CD8-positive, alpha-beta memory T cell (primary cell): Measurements from ENCODE around the gene LMNB1. TPM values are rescaled to one million over a fixed set of nuclear protein-coding genes. Genes with fewer than 3 reads are reported as not detected.
"Not testable (repeated sequence)": the region's sequence is repeated elsewhere in the genome, so short reads cannot be mapped to it uniquely, and the experiment has no call there.

Source experiments
- CTCF ChIA-PET: fragments of 350-600 bp; sonication (Branson Sonifier 250); formaldehyde crosslinking; loops from one replicate; lab custom pipeline; 2021; ENCODE audit warnings: antibody characterized with exemption; lab: Charles Lee
- POLR2A ChIA-PET: fragments of 350-600 bp; sonication (Branson Sonifier 250); formaldehyde crosslinking; loops from one replicate; lab custom pipeline; 2021; ENCODE audit warnings: antibody characterized with exemption; lab: Charles Lee
- DNase-seq, 5 donors: peaks; one replicate each; pipeline versions ENCODE4 v3.0.0 to v3.0.0-alpha.2; 2020 to 2022; ENCODE audit warnings: mixed read lengths in 1 of 5
- H3K27ac ChIP-seq: one replicate; pipeline ENCODE4 v1.7.0; 2013; ENCODE audit warnings: low read depth, mild to moderate bottlenecking, low read length, moderate library complexity
- H3K27me3 ChIP-seq: 2 replicates; pipeline ENCODE4 v1.7.0; 2013; ENCODE audit warnings: low read length, mild to moderate bottlenecking; ENCODE audit not compliant: insufficient read depth, poor library complexity, severe bottlenecking
- H3K36me3 ChIP-seq: 2 replicates; pipeline ENCODE4 v1.7.0; 2013; ENCODE audit warnings: mild to moderate bottlenecking, low read length, moderate library complexity; ENCODE audit not compliant: insufficient read depth
- H3K4me1 ChIP-seq: 2 replicates; pipeline ENCODE4 v1.7.0; 2013; ENCODE audit warnings: mild to moderate bottlenecking, low read length, moderate library complexity; ENCODE audit not compliant: insufficient read depth
- H3K4me3 ChIP-seq: 2 replicates; pipeline ENCODE4 v1.7.0; 2013; ENCODE audit warnings: mild to moderate bottlenecking, low read length
- H3K9me3 ChIP-seq: 2 replicates; pipeline ENCODE4 v1.7.0; 2013; ENCODE audit warnings: mild to moderate bottlenecking, low read length
- H3K27ac Mint-ChIP-seq, 8 donors: one replicate each; pipeline ENCODE4 v1.8.0; 2020 to 2021; ENCODE audit warnings: mixed read lengths in 8 of 8, mild to moderate bottlenecking in 6 of 8, inconsistent platforms in 3 of 8, moderate library complexity in 3 of 8
- H3K27me3 Mint-ChIP-seq, 2 donors: one replicate each; pipeline ENCODE4 v1.8.0; 2020 to 2021; ENCODE audit warnings: mixed read lengths in 2 of 2, mild to moderate bottlenecking in 1 of 2, moderate library complexity in 1 of 2
- H3K36me3 Mint-ChIP-seq, 3 donors: one replicate each; pipeline ENCODE4 v1.8.0; 2020 to 2021; ENCODE audit warnings: mixed read lengths in 3 of 3, inconsistent platforms in 1 of 3, mild to moderate bottlenecking in 1 of 3
- H3K4me1 Mint-ChIP-seq, 3 donors: one replicate each; pipeline ENCODE4 v1.8.0; 2020 to 2021; ENCODE audit warnings: mixed read lengths in 3 of 3, inconsistent platforms in 1 of 3, mild to moderate bottlenecking in 1 of 3
- H3K4me3 Mint-ChIP-seq, 7 donors: one replicate each; pipeline ENCODE4 v1.8.0; 2020 to 2021; ENCODE audit warnings: mixed read lengths in 7 of 7, mild to moderate bottlenecking in 6 of 7, moderate library complexity in 4 of 7, inconsistent platforms in 2 of 7
- H3K9me3 Mint-ChIP-seq, 5 donors: one replicate each; pipeline ENCODE4 v1.8.0; 2020 to 2022; ENCODE audit warnings: mixed read lengths in 5 of 5, mild to moderate bottlenecking in 3 of 5, moderate library complexity in 2 of 5, inconsistent platforms in 1 of 5
- polyA plus RNA-seq: library from polyadenylated mRNA; unstranded; fragments of 300-500 nt; fragmentation: Illumina TruSeq; gene quantifications from one replicate; pipeline ENCODE4 v1.2.3, GENCODE V29; 2021
- total RNA-seq, 2 experiments: library from RNA; stranded (reverse); gene quantifications; one replicate each; pipeline ENCODE4 v1.2.3, GENCODE V29; 2021

The LMNB1 gene
- total and polyA plus RNA-seq, 3 experiments from 2014 or later, result 7.5 to 178 (median 172) TPM

DNA sequence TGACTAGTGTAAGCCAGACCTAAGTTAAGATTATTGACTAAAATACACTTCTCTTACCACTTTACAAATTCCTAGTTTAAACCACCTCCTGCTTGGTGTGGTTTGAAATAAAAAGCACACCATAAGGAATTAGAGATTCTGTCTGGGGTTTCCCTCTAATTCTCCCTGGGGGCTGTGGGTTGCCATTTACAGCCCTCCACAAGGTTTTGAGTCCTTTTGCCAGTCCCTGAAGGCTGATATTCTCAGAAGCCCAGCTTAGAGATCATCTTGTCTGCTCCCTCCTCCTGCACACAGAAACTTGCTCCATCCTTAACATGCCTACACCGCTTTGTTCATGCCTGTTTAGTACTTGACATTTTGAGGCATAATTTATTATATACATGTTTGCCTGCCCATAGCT lies 7.2 kb upstream of the LMNB1 start:
- H3K36me3 Mint-ChIP-seq, result no peaks in the 10 kb centered on the region
- DNase-seq, result no peak
- POLR2A ChIA-PET, result interaction anchor here (0.7 kb wide), 1 partner anchor 128 kb away, joined by 4 read pairs; no protein-coding TSS in a partner anchor
- peaks cover 0 to 5% of the 10 kb centered on the region in 2 donors for H3K27me3 Mint-ChIP-seq
- Histone ChIP-seq H3K4me3 (no peak overlapping the region), H3K27me3 (no peaks in the 10 kb centered on the region), H3K27ac (no peak overlapping the region), H3K4me1 (no peaks in the 10 kb centered on the region), H3K9me3 (no peaks in the 10 kb centered on the region), H3K36me3 (no peaks in the 10 kb centered on the region)
- no peaks in the 10 kb centered on the region for H3K4me1 Mint-ChIP-seq
- H3K9me3 Mint-ChIP-seq, result no peaks in the 10 kb centered on the region
- CTCF ChIA-PET, result interaction anchor here (2.4 kb wide), 1 partner anchor 8 kb away, joined by 8 read pairs; no protein-coding TSS in a partner anchor
- H3K27ac Mint-ChIP-seq, result peak overlapping the region in 1 of 8 donors; percentile 75
- H3K4me3 Mint-ChIP-seq, result no peak overlapping the region

- H3K4me3 Mint-ChIP-seq, result peak overlapping the region in 1 of 7 donors; percentile 28
- H3K27me3 ChIP-seq, POLR2A ChIA-PET, H3K4me1 ChIP-seq, H3K27ac ChIP-seq, DNase-seq, H3K4me3 ChIP-seq, H3K27me3 Mint-ChIP-seq, H3K36me3 ChIP-seq, H3K9me3 ChIP-seq, H3K9me3 Mint-ChIP-seq: not testable (repeated sequence)
- H3K36me3 Mint-ChIP-seq, result peaks cover 0 to 12% (median 0%) of the 10 kb centered on the region in 3 donors
- peaks cover 8 to 10% (median 8%) of the 10 kb centered on the region in 3 donors for H3K4me1 Mint-ChIP-seq
- H3K27ac Mint-ChIP-seq, result peak overlapping the region in 1 of 8 donors; percentile 35
- CTCF ChIA-PET, result interaction anchor here (10.0 kb wide), 1 partner anchor 96 kb away, joined by 179 read pairs; no protein-coding TSS in a partner anchor
Observed at GRCh38 chr5:126773536-126773935, 3.4 kb upstream of the LMNB1 start.

- H3K36me3 Mint-ChIP-seq, result peaks cover 0 to 13% (median 0%) of the 10 kb centered on the region in 3 donors
- peak overlapping the region in 2 of 7 donors; percentile 19 to 46 for H3K4me3 Mint-ChIP-seq
- H3K36me3 ChIP-seq, result not testable (repeated sequence)
Observed at GRCh38 chr5:126774595-126774994, 2.3 kb upstream of the LMNB1 start.

GRCh38 chr5:126777257-126777974 lies 480 bp downstream of the LMNB1 start:
- H3K9me3 ChIP-seq, result no peaks in the 10 kb centered on the region
- H3K27me3 ChIP-seq, result no peaks in the 10 kb centered on the region
- H3K36me3 Mint-ChIP-seq, result peaks cover 0 to 13% (median 0%) of the 10 kb centered on the region in 3 donors
- POLR2A ChIA-PET, result interaction anchor here (0.5 to 2.6 kb wide), 14 partner anchors 14 to 1307 kb away, joined by 3 to 24 read pairs (median 4); partner anchors contain the start of genes C5orf63, GRAMD2B and PHAX
- H3K27me3 Mint-ChIP-seq, result peaks cover 0 to 1% of the 10 kb centered on the region in 2 donors
- peak overlapping the region; percentile 92 to 98 (median 95) for H3K27ac Mint-ChIP-seq
- H3K4me1 ChIP-seq, result peaks cover 20% of the 10 kb centered on the region
- CTCF ChIA-PET, result interaction anchor here (0.9 to 10.0 kb wide), 18 partner anchors 8 to 716 kb away, joined by 3 to 179 read pairs (median 7); partner anchors contain the start of gene PHAX
- H3K9me3 Mint-ChIP-seq, result no peaks in the 10 kb centered on the region
- peak overlapping the region; percentile 96 for H3K27ac ChIP-seq
- peak overlapping the region; percentile 83 to 96 (median 93) for H3K4me3 Mint-ChIP-seq
- peak overlapping the region; percentile 97 for H3K4me3 ChIP-seq
- H3K4me1 Mint-ChIP-seq, result peaks cover 28 to 33% (median 29%) of the 10 kb centered on the region in 3 donors
- DNase-seq, result peak; percentile 39 to 77 (median 62)
- H3K36me3 ChIP-seq, result no peaks in the 10 kb centered on the region

More at GRCh38 chr5:126774595-126774994, 2.3 kb upstream of the LMNB1 start:
- ChIA-PET CTCF (interaction anchor here (1.5 to 10.0 kb wide), 2 partner anchors 22 to 97 kb away, joined by 4 to 179 read pairs; no protein-coding TSS in a partner anchor), POLR2A (interaction anchor here (0.6 kb wide), 1 partner anchor 1113 kb away, joined by 3 read pairs; no protein-coding TSS in a partner anchor)
- H3K27ac ChIP-seq, DNase-seq, H3K27me3 ChIP-seq, H3K27me3 Mint-ChIP-seq, H3K27ac Mint-ChIP-seq, H3K9me3 ChIP-seq, H3K4me3 ChIP-seq, H3K9me3 Mint-ChIP-seq: not testable (repeated sequence)
- peaks cover 18 to 20% (median 18%) of the 10 kb centered on the region in 3 donors for H3K4me1 Mint-ChIP-seq
- H3K4me1 ChIP-seq, result peaks cover 12% of the 10 kb centered on the region

DNA sequence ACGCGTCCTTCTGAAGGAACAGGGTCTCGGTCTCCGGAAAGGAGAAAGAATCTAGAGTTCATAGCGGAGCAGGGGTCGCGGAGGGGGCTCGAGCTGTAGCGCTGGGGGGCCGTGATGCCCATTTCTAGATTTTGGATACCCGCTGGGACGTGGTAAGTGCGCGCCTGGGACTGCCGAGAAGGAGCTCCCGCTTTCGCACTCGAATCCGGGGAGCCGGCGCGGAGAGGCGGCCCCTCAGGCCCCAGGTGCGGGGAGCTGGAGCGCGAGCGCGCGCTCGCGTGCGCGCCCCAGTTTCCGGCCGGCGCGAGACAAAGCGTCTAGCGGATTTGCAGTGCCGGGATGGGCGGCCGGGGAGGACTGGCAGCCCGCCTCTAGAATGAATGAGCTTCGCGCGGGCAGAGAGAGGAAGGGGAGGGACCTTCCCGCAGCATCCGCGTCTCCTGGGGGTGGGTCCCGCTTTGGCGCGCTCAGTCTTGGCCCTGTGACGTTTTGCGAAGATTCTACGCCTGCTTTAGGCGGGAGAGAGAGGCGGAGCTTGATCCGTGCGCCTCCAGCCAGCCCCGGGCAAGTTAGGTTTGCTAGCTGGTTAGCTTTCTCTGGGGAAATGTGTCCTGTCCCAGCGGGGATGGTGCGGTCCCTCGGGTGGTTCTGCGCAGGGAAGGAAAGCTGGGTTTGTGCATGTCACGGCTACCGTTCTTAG lies 1.2 kb downstream of the LMNB1 start:
- Histone ChIP-seq H3K27me3 (no peaks in the 10 kb centered on the region), H3K9me3 (no peaks in the 10 kb centered on the region), H3K27ac (peak overlapping the region; percentile 96), H3K36me3 (no peaks in the 10 kb centered on the region), H3K4me1 (peaks cover 20% of the 10 kb centered on the region), H3K4me3 (peak overlapping the region; percentile 97)
- Mint-ChIP-seq H3K27ac (peak overlapping the region; percentile 92 to 98 (median 95)), H3K4me1 (peaks cover 28 to 33% (median 29%) of the 10 kb centered on the region in 3 donors), H3K27me3 (peaks cover 0 to 1% of the 10 kb centered on the region in 2 donors), H3K9me3 (no peaks in the 10 kb centered on the region), H3K4me3 (peak overlapping the region; percentile 83 to 96 (median 93)), H3K36me3 (peaks cover 0 to 13% (median 0%) of the 10 kb centered on the region in 3 donors)
- DNase-seq, result peak; percentile 88 to 95 (median 91)
- CTCF ChIA-PET, result interaction anchor here (0.9 to 10.0 kb wide), 19 partner anchors 9 to 715 kb away, joined by 3 to 179 read pairs (median 6); partner anchors contain the start of gene PHAX
- POLR2A ChIA-PET, result interaction anchor here (0.7 to 2.6 kb wide), 12 partner anchors 20 to 1306 kb away, joined by 3 to 24 read pairs (median 5); partner anchors contain the start of genes C5orf63, GRAMD2B and PHAX

- Mint-ChIP-seq H3K9me3 (no peaks in the 10 kb centered on the region), H3K27ac (peak overlapping the region; percentile 92 to 98 (median 95)), H3K4me3 (peak overlapping the region; percentile 83 to 96 (median 93)), H3K4me1 (peaks cover 30 to 39% (median 36%) of the 10 kb centered on the region in 3 donors), H3K27me3 (peaks cover 0 to 1% of the 10 kb centered on the region in 2 donors), H3K36me3 (peaks cover 0 to 13% (median 0%) of the 10 kb centered on the region in 3 donors)
- Histone ChIP-seq H3K36me3 (no peaks in the 10 kb centered on the region), H3K27me3 (no peaks in the 10 kb centered on the region), H3K9me3 (no peaks in the 10 kb centered on the region), H3K27ac (peak overlapping the region; percentile 96), H3K4me1 (peaks cover 20% of the 10 kb centered on the region), H3K4me3 (peak overlapping the region; percentile 97)
- CTCF ChIA-PET, result interaction anchor here (1.0 to 10.0 kb wide), 16 partner anchors 9 to 714 kb away, joined by 3 to 179 read pairs (median 8); partner anchors contain the start of gene PHAX
- POLR2A ChIA-PET, result interaction anchor here (0.7 to 2.6 kb wide), 10 partner anchors 21 to 1306 kb away, joined by 3 to 24 read pairs (median 7); partner anchors contain the start of genes GRAMD2B and PHAX
- peak in 1 of 5 donors; percentile 7 for DNase-seq
Observed at GRCh38 chr5:126778675-126779403, 1.9 kb downstream of the LMNB1 start.
